GM15510 (cell line): ENCODE data around the gene MIF4GD.

Experiments
- POLR2A ChIP-seq: IDR thresholded peaks from 3 replicates; pipeline ENCODE4 v1.6.1; 2011; ENCODE audit warnings: borderline replicate concordance; ENCODE audit not compliant: insufficient read length; ENCODE audit errors: extremely low read depth

The MIF4GD gene, protein sequence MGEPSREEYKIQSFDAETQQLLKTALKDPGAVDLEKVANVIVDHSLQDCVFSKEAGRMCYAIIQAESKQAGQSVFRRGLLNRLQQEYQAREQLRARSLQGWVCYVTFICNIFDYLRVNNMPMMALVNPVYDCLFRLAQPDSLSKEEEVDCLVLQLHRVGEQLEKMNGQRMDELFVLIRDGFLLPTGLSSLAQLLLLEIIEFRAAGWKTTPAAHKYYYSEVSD

GRCh38 chr17:75270966-75271232 is at the start of gene MIF4GD:
TSS of gene MIF4GD (minus strand) at chr17:75271231. CDS start at chr17:75270195, 1,036 bp downstream.
- no peak for TF ChIP-seq POLR2A

- peak; percentile 17 for TF ChIP-seq POLR2A
Measured at GRCh38 chr17:75319904-75320691, 49.1 kb upstream of the MIF4GD start.

DNA sequence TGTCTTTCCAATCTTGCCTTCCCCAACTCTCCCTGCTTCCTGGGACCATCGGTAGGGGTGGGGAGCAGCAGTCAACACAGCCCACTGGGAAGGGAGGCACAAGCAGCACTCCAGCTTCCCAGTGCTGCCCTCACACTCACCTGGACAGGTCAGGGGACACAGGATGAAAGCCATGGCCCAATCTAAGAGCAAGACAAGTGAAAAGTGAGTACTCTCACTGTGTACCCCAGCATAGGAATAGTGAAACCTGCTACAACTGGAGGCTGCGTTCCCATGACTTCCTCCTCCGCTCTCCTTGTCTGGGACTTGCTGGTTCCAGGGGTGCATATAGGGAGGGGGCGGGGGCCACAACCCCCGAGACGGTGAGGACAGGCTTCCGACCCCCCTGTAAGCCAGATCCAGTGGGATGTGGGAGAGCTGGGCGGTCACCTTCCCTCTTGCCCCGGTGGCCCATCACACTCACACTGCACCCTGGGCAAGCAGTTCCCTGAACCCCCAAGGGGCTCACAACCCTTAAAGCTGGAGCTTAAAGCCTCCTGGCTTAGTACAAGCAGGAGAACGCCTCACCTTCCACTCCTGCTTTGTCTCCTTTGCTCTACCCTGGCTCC is 47.7 kb upstream of the MIF4GD start:
- TF ChIP-seq POLR2A: no peak

DNA sequence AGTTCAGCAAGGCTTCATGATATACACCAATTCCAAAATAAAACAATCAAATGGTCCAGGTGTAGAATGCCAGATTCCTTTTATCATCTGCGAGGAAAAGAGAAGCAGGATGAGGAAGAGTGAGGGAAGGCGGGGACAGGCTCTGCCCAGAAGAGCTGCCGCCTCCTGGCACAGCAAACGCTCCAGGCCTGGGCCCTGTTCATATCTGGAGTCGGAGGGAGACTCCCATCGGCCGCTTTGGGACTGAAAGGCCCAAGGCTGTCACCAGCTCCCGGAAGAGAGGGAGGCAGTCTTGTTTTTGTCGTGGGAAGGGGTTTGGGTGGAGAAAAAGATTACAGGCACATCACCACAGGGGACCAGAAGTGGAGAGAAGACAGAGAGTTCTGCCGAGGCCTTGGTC is 47.2 kb upstream of the MIF4GD start:
- no peak for TF ChIP-seq POLR2A

GRCh38 chr17:75317671-75318070 is 46.6 kb upstream of the MIF4GD start:
- no peak for TF ChIP-seq POLR2A

DNA sequence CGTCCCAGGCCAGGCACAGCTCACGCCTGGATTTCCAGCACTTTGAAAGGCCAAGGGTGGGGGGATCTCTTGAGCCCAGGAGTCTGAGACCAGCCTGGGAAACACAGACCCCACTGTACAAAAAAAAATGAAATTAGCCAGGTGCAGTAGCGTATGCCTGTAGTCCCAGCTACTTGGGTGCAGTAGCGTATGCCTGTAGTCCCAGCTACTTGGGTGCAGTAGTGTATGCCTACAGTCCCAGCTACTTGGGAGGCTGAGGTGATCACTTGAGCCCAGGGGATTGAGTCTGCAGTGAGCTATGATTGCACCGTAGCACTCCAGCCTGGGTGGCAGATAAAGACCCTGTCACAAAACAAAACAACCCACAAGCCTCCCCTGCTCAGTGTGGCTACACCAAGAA is 45.2 kb upstream of the MIF4GD start:
- no peak for TF ChIP-seq POLR2A

GRCh38 chr17:75315541-75316243 is 44.7 kb upstream of the MIF4GD start:
- no peak for TF ChIP-seq POLR2A

GRCh38 chr17:75313941-75314551 is 43.0 kb upstream of the MIF4GD start:
- no peak for TF ChIP-seq POLR2A

DNA sequence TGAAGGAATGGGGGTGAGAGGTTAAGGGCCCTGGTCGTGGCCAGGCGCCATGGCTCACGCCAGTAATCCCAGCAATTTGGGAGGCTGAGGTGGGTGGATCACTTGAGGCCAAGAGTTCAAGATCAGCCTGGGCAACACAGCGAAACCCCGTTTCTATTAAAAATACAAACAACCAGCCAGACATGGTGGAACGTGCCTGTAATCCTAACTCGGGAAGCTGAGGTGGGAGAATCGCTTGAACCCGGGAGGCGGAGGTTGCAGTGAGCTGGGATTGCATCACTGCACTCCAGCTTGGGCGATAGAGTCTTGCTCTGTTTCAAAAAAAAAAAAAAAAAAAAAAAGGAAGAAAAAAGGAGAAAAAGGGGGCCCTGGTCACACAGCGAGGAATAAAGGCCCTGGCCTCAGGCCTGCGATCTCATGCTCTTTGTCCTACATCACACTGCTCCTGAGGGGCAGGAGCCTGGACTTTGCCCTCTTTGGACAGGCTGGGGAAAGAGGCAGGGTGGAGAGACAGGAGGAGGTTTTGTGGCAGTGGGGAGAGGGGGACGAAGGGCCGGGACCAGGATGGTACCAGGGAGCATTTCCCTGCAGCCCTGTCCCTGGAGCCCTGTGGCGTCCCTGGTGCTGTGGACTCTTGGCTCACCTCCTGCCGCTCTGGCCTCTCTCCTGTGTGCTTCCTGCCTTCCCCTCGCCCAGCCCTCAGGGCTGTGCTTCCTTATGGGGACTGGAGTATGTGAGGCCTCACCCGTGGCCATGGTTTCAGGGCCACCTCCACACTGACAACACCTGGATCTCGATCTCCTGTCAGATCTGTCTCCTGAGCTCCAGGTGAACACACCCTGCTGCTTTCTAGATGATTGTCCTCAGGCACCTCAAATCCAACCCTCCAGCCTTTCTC is 38.0 kb upstream of the MIF4GD start:
- TF ChIP-seq POLR2A: no peak

DNA sequence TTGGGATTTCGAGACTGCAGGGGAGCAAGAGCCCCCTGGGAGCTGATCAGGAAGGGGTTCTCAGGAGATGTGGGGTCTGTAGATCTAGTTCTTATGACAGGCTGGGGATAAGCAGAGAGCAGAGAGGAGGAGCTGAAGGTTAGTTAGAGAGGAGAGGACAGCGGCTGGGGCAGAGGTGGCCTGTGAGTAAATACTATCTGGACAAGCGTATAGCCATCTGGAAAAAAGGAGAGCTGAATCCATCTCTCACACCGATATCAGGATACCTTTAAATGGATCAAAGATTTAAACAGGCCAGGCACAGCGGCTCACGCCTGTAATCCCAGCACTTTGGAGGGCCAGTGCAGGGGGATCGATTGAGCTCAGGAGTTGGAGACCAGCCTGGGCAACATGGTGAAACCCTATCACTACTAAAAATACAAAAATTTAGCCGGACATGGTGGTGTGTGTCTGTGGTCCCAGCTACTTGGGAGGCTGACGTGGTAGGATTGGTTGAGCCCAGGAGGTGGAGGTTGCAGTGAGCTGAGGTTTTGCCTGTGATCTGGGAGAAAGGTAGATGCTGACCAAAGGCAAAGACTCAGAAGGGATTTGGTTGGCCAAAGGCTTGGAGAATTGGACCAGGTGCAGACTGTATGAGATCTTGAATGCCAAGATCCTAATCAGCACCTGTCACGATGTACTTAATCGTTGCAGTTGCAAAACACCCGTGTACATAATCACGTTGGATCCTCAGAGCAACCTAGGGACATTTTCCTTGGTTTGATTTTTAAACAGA is 37.1 kb upstream of the MIF4GD start:
- TF ChIP-seq POLR2A: no peak

DNA sequence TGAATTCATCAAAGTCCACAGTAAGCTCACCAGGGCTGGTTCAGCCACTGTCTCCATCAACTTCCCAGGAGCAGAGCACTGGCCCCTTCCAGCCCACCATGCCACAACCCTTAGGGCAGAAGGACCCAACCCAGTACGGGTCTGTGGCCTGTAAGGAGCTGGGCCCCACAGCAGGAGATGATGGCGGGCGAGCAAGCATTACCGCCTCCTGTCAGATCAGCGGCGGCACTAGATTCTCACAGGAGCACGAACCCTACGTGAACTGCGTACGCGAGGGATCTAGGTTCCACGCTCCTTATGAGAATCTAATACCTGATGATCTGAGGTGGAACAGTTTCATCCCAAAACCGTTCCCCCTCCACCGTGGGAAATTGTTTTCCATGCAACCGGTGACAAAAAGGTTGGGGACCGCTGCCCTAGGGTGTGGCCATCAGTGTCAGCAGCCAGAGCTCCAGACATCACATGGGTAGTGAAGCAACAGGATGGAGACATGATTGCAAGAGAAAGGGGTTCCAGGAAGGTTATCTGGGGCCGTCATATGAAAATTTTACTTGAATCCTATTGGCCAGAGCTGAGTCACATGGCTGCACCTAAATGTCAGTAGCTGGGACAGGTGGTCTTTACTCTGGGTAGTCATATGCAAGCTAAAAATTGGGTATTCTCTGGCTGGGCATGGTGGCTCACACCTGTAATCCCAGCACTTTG is 30.6 kb upstream of the MIF4GD start:
- no peak for TF ChIP-seq POLR2A

DNA sequence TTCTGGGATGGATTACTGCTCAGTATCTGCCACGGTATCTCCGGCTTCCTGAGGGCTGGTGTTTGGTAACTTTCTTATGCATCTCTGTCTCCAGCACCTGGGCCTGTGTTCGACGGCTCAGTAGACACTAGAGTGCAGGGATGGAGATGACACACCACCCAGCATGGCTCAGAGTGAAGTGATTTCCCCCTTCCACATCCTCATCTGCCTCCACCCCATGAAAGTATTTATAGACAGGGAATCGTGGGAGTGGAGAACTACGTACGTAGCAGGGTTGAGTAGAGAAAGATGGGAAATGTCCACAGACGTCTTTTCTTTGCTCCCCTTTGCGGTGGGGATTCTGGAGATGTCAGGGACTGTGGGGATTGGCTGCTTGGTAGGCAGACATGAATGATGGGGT is 30.0 kb upstream of the MIF4GD start:
- no peak for TF ChIP-seq POLR2A

GRCh38 chr17:75300280-75300679 is 29.2 kb upstream of the MIF4GD start:
- no peak for TF ChIP-seq POLR2A
